ENCODE measurements around the gene TTI1. TPM values are rescaled to one million over a fixed set of nuclear protein-coding genes. Genes with fewer than 3 reads are reported as not detected.
A peak's percentile ranks its signal among the peaks of the same experiment; 100 is the strongest.

TTI1 gene
- total and polyA plus RNA-seq, 2 of the 13 experiments (the other 11 are each of a cell fraction or from before 2014, with no cell fraction given) = 22.9 to 39.8 TPM

DNA sequence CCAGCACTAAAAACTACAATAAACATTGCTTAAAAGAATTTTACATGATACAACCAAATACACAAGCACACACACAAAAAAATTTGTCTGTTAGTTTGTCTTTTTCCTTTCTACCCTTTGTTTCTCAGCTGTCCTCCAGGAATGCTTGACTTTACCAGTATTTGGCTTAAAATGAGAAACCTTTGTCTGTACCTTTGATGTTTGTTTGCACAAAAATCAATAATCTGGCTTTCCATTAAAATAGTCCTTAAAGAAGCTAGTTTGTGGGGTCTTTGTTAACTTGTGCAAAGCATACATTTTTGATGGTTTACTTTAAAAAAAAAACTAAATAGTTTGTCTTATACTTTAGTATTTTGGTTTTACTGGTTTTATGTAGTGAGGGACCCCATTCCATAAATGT is 49.6 kb upstream of the TTI1 start:
- Histone ChIP-seq H3K4me3 (replicated peaks in 1 of 3; ENCODE audit: insufficient read depth in 1 of 3, low read depth in 2 of 3, low read length in 3 of 3) (no peak overlapping the region), H3K4me2 (ENCODE audit: low read depth, low read length) (0 out of 2 replicates have a peak overlapping the region, but pooled peaks have one; percentile 6), H3K36me3 (replicated peaks in 1 of 2; ENCODE audit: control insufficient read depth in 1 of 2, insufficient read depth in 2 of 2, low read length in 2 of 2) (peaks cover 25 to 66% of the 10 kb centered on the region in 2 experiments), H3K27me3 (ENCODE audit: control insufficient read depth in 1 of 2, insufficient read depth in 2 of 2, low read length in 2 of 2) (no peaks in the 10 kb centered on the region), H3K9ac (ENCODE audit: insufficient read depth, low read depth, low read length) (no peak overlapping the region), H3K4me1 (ENCODE audit: insufficient read depth, low read length) (peaks cover 51% of the 10 kb centered on the region), H3K79me2 (ENCODE audit: insufficient read depth, low read length) (peaks cover 45% of the 10 kb centered on the region), H3K27ac (ENCODE audit: extremely low read length, insufficient read depth, low read length) (peak overlapping the region; percentile 48), H3K9me3 (ENCODE audit: low read length) (no peaks in the 10 kb centered on the region), H2AFZ (ENCODE audit: low read length) (no peak overlapping the region), H4K20me1 (ENCODE audit: insufficient read depth, low read length) (no peaks in the 10 kb centered on the region)
- peak; percentile 12 for FAIRE-seq
- intact Hi-C loops (cut with micrococcal nuclease; ENCODE audit: unreplicated experiment) = no loop called here
- in situ Hi-C loops (cut with HindIII; ENCODE audit: extremely low pct_ligation_motif_present, low pct_unique_long_range_greater_than_20kb) = no loop called here
- peak; percentile 93 for DNase-seq (ENCODE audit: low spot score)
- no TSS peak for BruUV-seq (replicated peaks)
- ATAC-seq = peak; percentile 82
- ChIA-PET CTCF (ENCODE audit: low intra/inter-chr PET ratio, low total read pairs) (no interaction called here), POLR2A (interaction anchor here (1.1 to 2.8 kb wide), 8 partner anchors 9 to 352 kb away, joined by 3 to 23 read pairs (median 6); partner anchors contain the start of genes RPRD1B, SNHG17, TGM2 and TTI1)
- no peak for TF ChIP-seq ZNF569 (CRISPR knock-in tag; IDR thresholded peaks at IDR 0.05; ENCODE audit: borderline replicate concordance)
- 0 out of 2 replicates have a peak, but pooled peaks have one; percentile 85 for TF ChIP-seq ZFP1 (CRISPR knock-in tag; IDR thresholded peaks at IDR 0.05)
- TF ChIP-seq RXRB (CRISPR knock-in tag; IDR thresholded peaks at IDR 0.05; ENCODE audit: borderline replicate concordance) = peak; percentile 82
- peak; percentile 72 for TF ChIP-seq HNF4A (CRISPR knock-in tag; IDR thresholded peaks at IDR 0.05)
- TF ChIP-seq ZNF275 (CRISPR knock-in tag; IDR thresholded peaks at IDR 0.05; ENCODE audit: borderline replicate concordance) = no peak
- TF ChIP-seq THAP11 (CRISPR knock-in tag; IDR thresholded peaks at IDR 0.05) = peak; percentile 69
- TF ChIP-seq MEIS1 (CRISPR knock-in tag; IDR thresholded peaks at IDR 0.05; ENCODE audit: borderline replicate concordance) = no peak
- TF ChIP-seq, protein P1, sequence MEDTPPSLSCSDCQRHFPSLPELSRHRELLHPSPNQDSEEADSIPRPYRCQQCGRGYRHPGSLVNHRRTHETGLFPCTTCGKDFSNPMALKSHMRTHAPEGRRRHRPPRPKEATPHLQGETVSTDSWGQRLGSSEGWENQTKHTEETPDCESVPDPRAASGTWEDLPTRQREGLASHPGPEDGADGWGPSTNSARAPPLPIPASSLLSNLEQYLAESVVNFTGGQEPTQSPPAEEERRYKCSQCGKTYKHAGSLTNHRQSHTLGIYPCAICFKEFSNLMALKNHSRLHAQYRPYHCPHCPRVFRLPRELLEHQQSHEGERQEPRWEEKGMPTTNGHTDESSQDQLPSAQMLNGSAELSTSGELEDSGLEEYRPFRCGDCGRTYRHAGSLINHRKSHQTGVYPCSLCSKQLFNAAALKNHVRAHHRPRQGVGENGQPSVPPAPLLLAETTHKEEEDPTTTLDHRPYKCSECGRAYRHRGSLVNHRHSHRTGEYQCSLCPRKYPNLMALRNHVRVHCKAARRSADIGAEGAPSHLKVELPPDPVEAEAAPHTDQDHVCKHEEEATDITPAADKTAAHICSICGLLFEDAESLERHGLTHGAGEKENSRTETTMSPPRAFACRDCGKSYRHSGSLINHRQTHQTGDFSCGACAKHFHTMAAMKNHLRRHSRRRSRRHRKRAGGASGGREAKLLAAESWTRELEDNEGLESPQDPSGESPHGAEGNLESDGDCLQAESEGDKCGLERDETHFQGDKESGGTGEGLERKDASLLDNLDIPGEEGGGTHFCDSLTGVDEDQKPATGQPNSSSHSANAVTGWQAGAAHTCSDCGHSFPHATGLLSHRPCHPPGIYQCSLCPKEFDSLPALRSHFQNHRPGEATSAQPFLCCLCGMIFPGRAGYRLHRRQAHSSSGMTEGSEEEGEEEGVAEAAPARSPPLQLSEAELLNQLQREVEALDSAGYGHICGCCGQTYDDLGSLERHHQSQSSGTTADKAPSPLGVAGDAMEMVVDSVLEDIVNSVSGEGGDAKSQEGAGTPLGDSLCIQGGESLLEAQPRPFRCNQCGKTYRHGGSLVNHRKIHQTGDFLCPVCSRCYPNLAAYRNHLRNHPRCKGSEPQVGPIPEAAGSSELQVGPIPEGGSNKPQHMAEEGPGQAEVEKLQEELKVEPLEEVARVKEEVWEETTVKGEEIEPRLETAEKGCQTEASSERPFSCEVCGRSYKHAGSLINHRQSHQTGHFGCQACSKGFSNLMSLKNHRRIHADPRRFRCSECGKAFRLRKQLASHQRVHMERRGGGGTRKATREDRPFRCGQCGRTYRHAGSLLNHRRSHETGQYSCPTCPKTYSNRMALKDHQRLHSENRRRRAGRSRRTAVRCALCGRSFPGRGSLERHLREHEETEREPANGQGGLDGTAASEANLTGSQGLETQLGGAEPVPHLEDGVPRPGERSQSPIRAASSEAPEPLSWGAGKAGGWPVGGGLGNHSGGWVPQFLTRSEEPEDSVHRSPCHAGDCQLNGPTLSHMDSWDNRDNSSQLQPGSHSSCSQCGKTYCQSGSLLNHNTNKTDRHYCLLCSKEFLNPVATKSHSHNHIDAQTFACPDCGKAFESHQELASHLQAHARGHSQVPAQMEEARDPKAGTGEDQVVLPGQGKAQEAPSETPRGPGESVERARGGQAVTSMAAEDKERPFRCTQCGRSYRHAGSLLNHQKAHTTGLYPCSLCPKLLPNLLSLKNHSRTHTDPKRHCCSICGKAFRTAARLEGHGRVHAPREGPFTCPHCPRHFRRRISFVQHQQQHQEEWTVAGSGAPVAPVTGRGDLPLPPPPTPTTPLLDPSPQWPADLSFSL (CRISPR knock-in tag; IDR thresholded peaks at IDR 0.05) = peak; percentile 94
- TF ChIP-seq ZNF609 (CRISPR knock-in tag; IDR thresholded peaks at IDR 0.05; ENCODE audit: borderline replicate concordance) = peak; percentile 88
- TF ChIP-seq SMARCC2 (IDR thresholded peaks at IDR 0.05) = no peak
- no peak for TF ChIP-seq RAD51 (IDR thresholded peaks at IDR 0.05; ENCODE audit: borderline replicate concordance)
- peak; percentile 93 for TF ChIP-seq NCOA2 (CRISPR knock-in tag; IDR thresholded peaks at IDR 0.05)
- TF ChIP-seq SMAD3 (CRISPR knock-in tag; IDR thresholded peaks at IDR 0.05) = peak; percentile 73; the same call in 1 of the 2 replicates

Measured in HepG2 (cell line).